Keratinocyte (primary cell): ENCODE data around the gene TXK. TPM values are rescaled to one million over a fixed set of nuclear protein-coding genes. Genes with fewer than 3 reads are reported as not detected.
"Not testable (repeated sequence)": the region's sequence is repeated elsewhere in the genome, so short reads cannot be mapped to it uniquely, and the experiment has no call there.

Source experiments
- DNase-seq: peaks from one replicate; pipeline ENCODE4 v3.0.0-alpha.2; 2011; ENCODE audit warnings: low read depth, missing footprints, low spot score
- FAIRE-seq: peaks from 2 replicates; lab custom pipeline; 2011; peaks lifted over from hg19 to GRCh38; lab: Jason Lieb, UNC
- H2AFZ ChIP-seq: 2 replicates; pipeline ENCODE4 v1.6.0; 2012; ENCODE audit warnings: low read length, control low read depth, inconsistent platforms; ENCODE audit not compliant: control insufficient read depth
- H3K27ac ChIP-seq: 2 replicates; pipeline ENCODE4 v1.5.1; 2011; ENCODE audit warnings: low read length; ENCODE audit not compliant: control insufficient read depth, insufficient read depth
- H3K27me3 ChIP-seq: 3 replicates; pipeline ENCODE4 v1.6.0; 2011; ENCODE audit warnings: low read length; ENCODE audit not compliant: control insufficient read depth, insufficient read depth; ENCODE audit errors: extremely low read depth
- H3K36me3 ChIP-seq, 2 experiments: 2 replicates in 1 of 2; 3 replicates in 1 of 2; pipeline ENCODE4 v1.5.1; 2011; ENCODE audit warnings: low read length in 2 of 2, mild to moderate bottlenecking in 1 of 2; ENCODE audit not compliant: control insufficient read depth in 2 of 2, insufficient read depth in 2 of 2; ENCODE audit errors: extremely low read depth in 1 of 2
- H3K4me1 ChIP-seq: 3 replicates; pipeline ENCODE4 v1.5.1; 2011; ENCODE audit warnings: low read length; ENCODE audit not compliant: control insufficient read depth, insufficient read depth; ENCODE audit errors: extremely low read depth
- H3K4me2 ChIP-seq: 3 replicates; pipeline ENCODE4 v1.6.0; 2011; ENCODE audit warnings: low read depth, low read length; ENCODE audit not compliant: control insufficient read depth, insufficient read depth; ENCODE audit errors: extremely low read depth
- H3K4me3 ChIP-seq, 3 experiments: fragments of 200-600 bp in 1 of 3; sonication (generic) in 1 of 3; 2 replicates in 2 of 3; 3 replicates in 1 of 3; pipeline ENCODE4 v1.5.1; 2011 to 2016; ENCODE audit warnings: low read length in 3 of 3, mild to moderate bottlenecking in 3 of 3, control low read depth in 2 of 3, inconsistent platforms in 1 of 3, low read depth in 1 of 3, mixed read lengths in 1 of 3, mixed run types in 1 of 3, moderate library complexity in 1 of 3; ENCODE audit not compliant: control insufficient read depth in 2 of 3, insufficient read depth in 2 of 3; ENCODE audit errors: extremely low read depth in 1 of 3
- H3K79me2 ChIP-seq: 2 replicates; pipeline ENCODE4 v1.6.0; 2012; ENCODE audit warnings: low read length; ENCODE audit not compliant: control insufficient read depth, insufficient read depth
- H3K9ac ChIP-seq: 3 replicates; pipeline ENCODE4 v1.6.0; 2011; ENCODE audit warnings: low read length; ENCODE audit not compliant: control insufficient read depth, insufficient read depth; ENCODE audit errors: extremely low read depth
- H3K9me1 ChIP-seq: 3 replicates; pipeline ENCODE4 v1.6.0; 2011; ENCODE audit warnings: low read length; ENCODE audit not compliant: control insufficient read depth, insufficient read depth; ENCODE audit errors: extremely low read depth
- H3K9me3 ChIP-seq: 2 replicates; pipeline ENCODE4 v1.5.1; 2012; ENCODE audit warnings: low read depth, low read length; ENCODE audit not compliant: control insufficient read depth
- H4K20me1 ChIP-seq: 3 replicates; pipeline ENCODE4 v1.6.0; 2011; ENCODE audit warnings: low read length; ENCODE audit not compliant: control insufficient read depth, insufficient read depth; ENCODE audit errors: extremely low read depth
- EZH2 ChIP-seq: IDR thresholded peaks from one replicate; pipeline ENCODE4 v1.6.1; 2012; ENCODE audit warnings: inconsistent platforms, mild to moderate bottlenecking, low read length, moderate library complexity
- dilution Hi-C: fragments of 300-500 bp; cut with MboI; formaldehyde crosslinking; loops from one replicate; pipeline ENCODE4 v1.7.0; 2020; ENCODE audit warnings: low sequenced_read_pairs; ENCODE audit not compliant: extremely low pct_ligation_motif_present
- polyA plus RNA-seq, 5 experiments: library from polyadenylated mRNA; depleted of rRNA in 3 of 5; stranded (reverse) in 3 of 5; stranded (forward) in 1 of 5; unstranded in 1 of 5; fragments of >200 nt; gene quantifications; 1 replicate in 1 of 5; 2 replicates in 3 of 5; 3 replicates in 1 of 5; pipeline versions ENCODE4 v1.2.1 to v1.2.3, GENCODE V29; 2011 to 2012; ENCODE audit warnings: missing spikeins in 2 of 5, low read depth in 1 of 5, low replicate concordance in 1 of 5
- TF ChIP-seq, protein P1 (sequence below), 3 experiments: IDR thresholded peaks in 1 of 3; conservative IDR thresholded peaks in 1 of 3; optimal IDR thresholded peaks in 1 of 3; 2 replicates in 2 of 3; 3 replicates in 1 of 3; pipeline versions ENCODE3 to v1.5.1; 2011; ENCODE audit warnings: low read length in 3 of 3, mild to moderate bottlenecking in 3 of 3, moderate library complexity in 2 of 3, control low read depth in 1 of 3, inconsistent platforms in 1 of 3; ENCODE audit not compliant: insufficient read depth in 2 of 3; ENCODE audit errors: extremely low read depth in 1 of 3

Gene TXK
- polyA plus RNA-seq, 1 donor (not counting 4 experiments of a cell fraction or from before 2014, with no cell fraction given), result 0.12 TPM

DNA sequence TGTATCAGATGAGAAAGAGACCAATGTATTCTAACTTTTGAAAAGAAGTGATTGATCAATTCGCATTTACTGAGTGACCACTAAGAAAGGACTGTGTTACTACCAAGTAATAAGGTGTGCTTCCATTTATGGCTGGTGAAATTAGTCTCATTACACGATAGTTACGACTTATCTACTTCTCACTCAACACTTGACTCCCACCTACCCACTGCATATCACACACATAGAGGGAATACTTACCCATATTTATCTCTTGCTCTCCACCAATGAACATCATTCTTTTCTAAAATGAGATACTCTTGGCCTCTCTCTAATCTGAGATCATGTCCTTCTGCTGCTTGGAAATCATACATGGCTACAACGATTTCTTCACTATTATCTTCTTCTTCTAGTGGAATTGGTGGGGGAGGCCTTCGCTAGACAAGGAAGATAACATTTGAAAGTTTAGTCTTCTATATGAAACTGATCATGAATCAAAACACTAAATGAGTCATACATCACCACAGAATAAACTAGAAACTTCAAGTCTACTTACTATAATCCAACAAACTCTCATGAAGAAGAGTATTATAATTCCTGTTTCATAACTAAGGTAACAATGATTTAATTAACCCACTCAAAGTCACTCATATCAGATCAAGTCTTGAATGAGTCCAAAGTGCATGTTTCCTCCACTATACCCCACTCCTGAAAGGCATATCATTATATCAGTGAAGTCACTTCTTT lies 33.7 kb upstream of the TXK start:
- Histone ChIP-seq H3K9me1 (no peaks in the 10 kb centered on the region), H3K4me1 (no peaks in the 10 kb centered on the region), H3K36me3 (no peaks in the 10 kb centered on the region), H3K79me2 (no peaks in the 10 kb centered on the region), H3K27ac (no peak overlapping the region), H3K27me3 (no peaks in the 10 kb centered on the region), H3K4me3 (no peak overlapping the region), H2AFZ (no peak overlapping the region), H4K20me1 (no peaks in the 10 kb centered on the region), H3K9me3 (no peaks in the 10 kb centered on the region), H3K9ac (no peak overlapping the region), H3K4me2 (no peak overlapping the region)
- FAIRE-seq (no peak), DNase-seq (no peak)
- TF ChIP-seq, protein P1, sequence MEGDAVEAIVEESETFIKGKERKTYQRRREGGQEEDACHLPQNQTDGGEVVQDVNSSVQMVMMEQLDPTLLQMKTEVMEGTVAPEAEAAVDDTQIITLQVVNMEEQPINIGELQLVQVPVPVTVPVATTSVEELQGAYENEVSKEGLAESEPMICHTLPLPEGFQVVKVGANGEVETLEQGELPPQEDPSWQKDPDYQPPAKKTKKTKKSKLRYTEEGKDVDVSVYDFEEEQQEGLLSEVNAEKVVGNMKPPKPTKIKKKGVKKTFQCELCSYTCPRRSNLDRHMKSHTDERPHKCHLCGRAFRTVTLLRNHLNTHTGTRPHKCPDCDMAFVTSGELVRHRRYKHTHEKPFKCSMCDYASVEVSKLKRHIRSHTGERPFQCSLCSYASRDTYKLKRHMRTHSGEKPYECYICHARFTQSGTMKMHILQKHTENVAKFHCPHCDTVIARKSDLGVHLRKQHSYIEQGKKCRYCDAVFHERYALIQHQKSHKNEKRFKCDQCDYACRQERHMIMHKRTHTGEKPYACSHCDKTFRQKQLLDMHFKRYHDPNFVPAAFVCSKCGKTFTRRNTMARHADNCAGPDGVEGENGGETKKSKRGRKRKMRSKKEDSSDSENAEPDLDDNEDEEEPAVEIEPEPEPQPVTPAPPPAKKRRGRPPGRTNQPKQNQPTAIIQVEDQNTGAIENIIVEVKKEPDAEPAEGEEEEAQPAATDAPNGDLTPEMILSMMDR (optimal IDR thresholded peaks at IDR 0.05 in 1 of 3, IDR thresholded peaks at IDR 0.05 in 1 of 3, conservative IDR thresholded peaks at IDR 0.05 in 1 of 3; ENCODE audit: extremely low read depth in 1 of 3, insufficient read depth in 2 of 3, low read length in 3 of 3), result no peak
- no peak for TF ChIP-seq EZH2
- dilution Hi-C loops, result no loop called here

DNA sequence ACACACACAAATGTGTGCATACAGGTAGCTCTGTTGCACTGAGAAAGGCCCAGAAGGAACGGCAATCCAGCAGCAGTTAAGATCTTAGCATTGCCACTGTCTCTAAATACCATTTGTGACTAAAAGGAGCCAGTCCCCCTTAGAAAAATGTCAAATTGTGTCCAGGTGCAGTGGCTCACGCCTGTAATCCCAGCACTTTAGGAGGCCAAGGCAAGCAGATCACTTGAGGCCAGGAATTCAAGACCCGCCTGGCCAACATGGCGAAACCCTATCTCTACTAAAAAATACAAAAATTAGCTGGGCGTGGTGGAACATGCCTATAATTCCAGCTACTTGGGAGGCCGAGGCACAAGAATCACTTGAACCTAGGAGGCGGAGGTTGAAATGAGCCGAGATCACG lies 30.5 kb upstream of the TXK start:
- H3K9me3 ChIP-seq, H3K4me3 ChIP-seq, H3K27me3 ChIP-seq, DNase-seq, H3K79me2 ChIP-seq, H3K4me2 ChIP-seq, H3K9ac ChIP-seq, dilution Hi-C loops, H4K20me1 ChIP-seq, H3K36me3 ChIP-seq, H3K9me1 ChIP-seq, H2AFZ ChIP-seq, H3K27ac ChIP-seq, FAIRE-seq, H3K4me1 ChIP-seq: not testable (repeated sequence)

DNA sequence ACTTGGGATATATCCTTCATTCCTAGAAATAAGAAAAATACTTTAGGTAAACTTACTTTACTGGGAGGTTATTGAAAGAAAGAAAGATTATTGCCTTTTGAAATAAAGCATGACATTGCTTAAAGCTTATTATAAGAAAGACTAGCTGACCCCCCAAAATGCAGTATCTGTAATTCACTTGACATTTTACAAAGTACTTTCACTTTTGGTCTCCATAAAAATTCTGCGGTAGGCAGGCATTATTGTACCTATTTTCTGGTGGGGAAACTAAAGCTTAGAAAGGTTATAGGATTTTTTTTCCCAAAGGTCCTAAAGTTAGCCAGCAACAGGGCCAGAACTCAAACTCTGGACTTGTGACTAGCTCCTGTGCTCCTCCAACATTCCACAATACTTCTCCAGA lies 29.7 kb upstream of the TXK start:
- no peaks in the 10 kb centered on the region for H3K9me3 ChIP-seq
- no peak for DNase-seq
- TF ChIP-seq, protein P1 (optimal IDR thresholded peaks at IDR 0.05 in 1 of 3, IDR thresholded peaks at IDR 0.05 in 1 of 3, conservative IDR thresholded peaks at IDR 0.05 in 1 of 3; ENCODE audit: extremely low read depth in 1 of 3, insufficient read depth in 2 of 3, low read length in 3 of 3), result no peak
- H3K27me3 ChIP-seq, result no peaks in the 10 kb centered on the region
- H3K4me3 ChIP-seq, result no peak overlapping the region
- no peaks in the 10 kb centered on the region for H3K79me2 ChIP-seq
- H3K4me2 ChIP-seq, result no peak overlapping the region
- no peak overlapping the region for H2AFZ ChIP-seq
- H3K36me3 ChIP-seq, result no peaks in the 10 kb centered on the region
- no peak for FAIRE-seq
- no peaks in the 10 kb centered on the region for H4K20me1 ChIP-seq
- no peak overlapping the region for H3K9ac ChIP-seq
- dilution Hi-C loops, result no loop called here
- peaks cover 5% of the 10 kb centered on the region for H3K4me1 ChIP-seq
- H3K9me1 ChIP-seq, result no peaks in the 10 kb centered on the region
- H3K27ac ChIP-seq, result no peak overlapping the region
